ENCODE measurements around the gene GM2A. TPM values are rescaled to one million over a fixed set of nuclear protein-coding genes. Genes with fewer than 3 reads are reported as not detected.
A peak's percentile ranks its signal among the peaks of the same experiment; 100 is the strongest.

Gene GM2A
- total and polyA plus RNA-seq, 7 donors, result 10.2 to 35.1 (median 30.3) TPM

GRCh38 chr5:151250346-151251000 is 2.5 kb upstream of the GM2A start:
- no peak for TF ChIP-seq POLR2AphosphoS5 (IDR thresholded peaks at IDR 0.05)
- no peak for TF ChIP-seq POLR2A (IDR thresholded peaks at IDR 0.05)
- no peak for TF ChIP-seq EP300 (IDR thresholded peaks at IDR 0.05)
- no peak for TF ChIP-seq CTCF (IDR thresholded peaks at IDR 0.05)
- intact Hi-C loops (cut with DNase I), result no loop called here
- Histone ChIP-seq H3K4me3 (no peak overlapping the region), H3K36me3 (no peaks in the 10 kb centered on the region), H3K4me1 (peaks cover 0 to 28% (median 15%) of the 10 kb centered on the region in 4 donors), H3K27me3 (no peaks in the 10 kb centered on the region), H3K27ac (no peak overlapping the region), H3K9me3 (no peaks in the 10 kb centered on the region)
- WGBS, 2 donors, result 90% methylated on average over 10 of the region's 10 CpGs
- no peak for DNase-seq

- H3K9me3 ChIP-seq, result no peaks in the 10 kb centered on the region
- H3K27me3 ChIP-seq, result no peaks in the 10 kb centered on the region
- no peak overlapping the region for H3K27ac ChIP-seq
- WGBS, 2 donors, result 57 to 81% methylated on average over 5 of the region's 5 CpGs
- intact Hi-C loops (cut with DNase I), result no loop called here
- H3K36me3 ChIP-seq, result no peaks in the 10 kb centered on the region
- no peak overlapping the region for H3K4me3 ChIP-seq
- peaks cover 0 to 34% (median 15%) of the 10 kb centered on the region in 4 donors for H3K4me1 ChIP-seq
- TF ChIP-seq POLR2A (IDR thresholded peaks at IDR 0.05) (no peak), EP300 (IDR thresholded peaks at IDR 0.05) (no peak), CTCF (IDR thresholded peaks at IDR 0.05) (no peak), POLR2AphosphoS5 (IDR thresholded peaks at IDR 0.05) (no peak)
- no peak for DNase-seq
Observed at GRCh38 chr5:151251001-151251551, 1.9 kb upstream of the GM2A start.

- Histone ChIP-seq H3K9me3 (no peaks in the 10 kb centered on the region), H3K36me3 (no peaks in the 10 kb centered on the region), H3K27ac (peak overlapping the region in 2 of 4 donors; percentile 74 to 77), H3K4me3 (no peak overlapping the region), H3K4me1 (peaks cover 0 to 36% (median 15%) of the 10 kb centered on the region in 4 donors), H3K27me3 (no peaks in the 10 kb centered on the region)
- WGBS, 2 donors, result 93 to 96% methylated on average over 4 of the region's 4 CpGs
- intact Hi-C loops (cut with DNase I), result no loop called here
- no peak for DNase-seq
- TF ChIP-seq EP300 (IDR thresholded peaks at IDR 0.05) (no peak), POLR2A (IDR thresholded peaks at IDR 0.05) (no peak), POLR2AphosphoS5 (IDR thresholded peaks at IDR 0.05) (no peak), CTCF (IDR thresholded peaks at IDR 0.05) (no peak)
Observed at GRCh38 chr5:151251621-151252020, 1.4 kb upstream of the GM2A start.

- H3K4me3 ChIP-seq, result peak overlapping the region; percentile 57 to 84 (median 73)
- peak overlapping the region; percentile 76 to 87 (median 86) for H3K27ac ChIP-seq
- H3K36me3 ChIP-seq, result no peaks in the 10 kb centered on the region
- intact Hi-C loops (cut with DNase I), result no loop called here
- TF ChIP-seq POLR2A (IDR thresholded peaks at IDR 0.05) (no peak), EP300 (IDR thresholded peaks at IDR 0.05) (no peak), CTCF (IDR thresholded peaks at IDR 0.05) (no peak), POLR2AphosphoS5 (IDR thresholded peaks at IDR 0.05) (no peak)
- no peak for DNase-seq
- no peaks in the 10 kb centered on the region for H3K27me3 ChIP-seq
- H3K4me1 ChIP-seq, result peaks cover 0 to 43% (median 19%) of the 10 kb centered on the region in 4 donors
- no peaks in the 10 kb centered on the region for H3K9me3 ChIP-seq
- 12 to 21% methylated on average over 5 of the region's 5 CpGs for WGBS, 2 donors
Observed at GRCh38 chr5:151253605-151253950, 593 bp downstream of the GM2A start.
